HG02588 (cell line): ENCODE data around the gene PRR23E.

Experiments
- ATAC-seq: cut with Tn5 transposase; IDR thresholded peaks from one replicate; pipeline ENCODE4 v1.9.1; 2021; ENCODE audit warnings: mild to moderate bottlenecking, moderate library complexity; ENCODE audit not compliant: unreplicated experiment

The PRR23E gene

GRCh38 chr3:127183931-127184869 is 8.7 kb upstream of the PRR23E start:
- ATAC-seq = no peak

- no peak for ATAC-seq
These were observed 8.1 kb upstream of the PRR23E start for GRCh38 chr3:127184870-127185216.

- no peak for ATAC-seq
These were observed 7.7 kb upstream of the PRR23E start for GRCh38 chr3:127185268-127185667.

GRCh38 chr3:127185962-127186674 is 6.8 kb upstream of the PRR23E start:
- no peak for ATAC-seq

- ATAC-seq = no peak
These were observed 5.6 kb upstream of the PRR23E start for GRCh38 chr3:127187316-127187715.

GRCh38 chr3:127193341-127193740 is 410 bp downstream of the PRR23E start:
- no peak for ATAC-seq

GRCh38 chr3:127193775-127194174 is 844 bp downstream of the PRR23E start:
- ATAC-seq = no peak

DNA sequence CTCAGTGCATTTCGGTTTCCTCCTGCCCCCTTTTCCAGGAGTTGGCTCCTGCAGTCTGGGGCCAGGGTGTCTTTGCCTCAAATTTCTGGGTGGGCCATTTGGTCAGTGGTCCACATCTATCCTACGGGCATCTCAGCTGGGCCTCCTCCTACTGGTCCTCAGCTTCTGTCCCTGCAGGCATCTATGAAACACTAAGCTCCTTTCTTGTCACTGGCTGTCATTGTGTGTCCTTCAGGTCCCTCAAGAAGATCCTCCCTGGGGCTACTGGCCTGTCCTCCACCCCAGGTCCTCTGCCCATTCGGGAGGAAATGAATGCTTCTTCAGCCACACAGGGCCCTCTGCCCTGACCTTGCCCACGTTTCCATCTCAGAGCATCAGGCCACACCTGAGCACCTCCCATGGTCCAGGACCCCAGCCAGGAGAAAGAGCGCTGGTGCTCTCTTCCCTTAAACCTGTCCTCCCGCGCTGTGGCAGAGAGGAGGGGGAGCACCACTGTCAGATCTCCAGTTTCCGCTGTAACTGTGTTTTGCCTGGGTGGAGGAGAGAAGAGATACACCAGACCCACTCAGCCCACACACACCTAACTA is 1.8 kb downstream of the PRR23E start:
- no peak for ATAC-seq

- no peak for ATAC-seq
These were observed 2.5 kb downstream of the PRR23E start for GRCh38 chr3:127195417-127195816.

DNA sequence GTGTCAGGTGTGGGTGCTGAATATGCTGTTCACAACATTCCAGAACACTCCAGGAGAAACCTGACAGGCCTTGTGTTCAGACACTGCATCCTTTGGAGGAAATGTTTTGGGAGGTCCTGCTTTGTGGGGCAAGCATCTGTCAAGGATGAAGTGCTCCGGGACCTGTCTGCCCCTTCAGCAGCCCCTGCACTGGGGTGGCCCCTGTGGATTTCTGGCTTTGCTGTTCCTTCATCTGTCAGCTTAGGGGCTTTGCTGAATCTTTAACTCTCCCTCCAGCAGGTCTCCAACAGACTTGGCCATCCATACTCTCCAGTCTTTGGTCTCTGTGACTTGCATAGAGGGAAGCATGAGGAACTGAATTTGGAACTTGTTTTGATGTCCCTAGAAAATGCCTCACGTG is 3.1 kb downstream of the PRR23E start:
- no peak for ATAC-seq

DNA sequence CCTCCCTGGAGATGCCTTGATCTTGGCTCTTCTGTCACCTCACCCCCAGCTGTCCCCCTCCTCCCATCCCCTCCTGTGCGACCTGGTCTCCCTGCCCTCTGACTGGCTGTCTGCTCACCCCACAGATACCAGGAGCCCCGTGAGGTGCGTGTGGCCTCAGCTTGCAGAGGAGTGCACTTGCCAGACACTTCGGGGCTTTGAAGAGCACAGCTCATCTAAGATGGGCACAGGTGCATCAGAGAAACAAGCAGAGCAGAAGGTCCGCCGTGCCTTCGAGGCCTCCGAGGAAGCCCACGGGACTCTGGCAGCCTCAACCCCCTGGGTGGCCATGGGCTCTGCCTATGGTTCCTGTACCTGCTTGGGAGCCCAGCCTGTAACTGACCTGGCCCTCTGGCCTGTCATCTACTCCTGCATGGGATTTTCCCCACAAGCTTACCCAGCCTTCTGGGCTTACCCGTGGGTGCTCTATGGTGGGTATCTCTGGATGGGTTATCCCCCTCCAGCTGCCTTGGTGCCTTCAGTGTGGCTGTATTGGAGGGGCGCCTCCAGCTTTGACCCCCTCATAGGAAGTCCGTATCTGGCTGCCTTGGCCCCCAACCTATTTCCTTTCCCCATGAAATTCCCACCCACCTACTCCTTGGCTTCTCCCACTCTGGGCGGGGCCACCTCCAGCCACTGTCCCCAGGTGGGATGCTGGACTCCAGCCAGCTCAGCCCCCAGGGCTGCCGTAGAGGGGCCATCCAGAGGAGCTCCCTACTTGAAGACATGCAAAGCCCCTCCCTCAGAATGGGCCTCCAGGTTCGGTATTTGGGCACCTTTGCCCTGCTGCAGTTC is 3.8 kb downstream of the PRR23E start:
- ATAC-seq = no peak

- no peak for ATAC-seq
These were observed 4.6 kb downstream of the PRR23E start for GRCh38 chr3:127197300-127198189.

- ATAC-seq = no peak
These were observed 7.3 kb downstream of the PRR23E start for GRCh38 chr3:127200086-127200691.

GRCh38 chr3:127203024-127203423 is 10.1 kb downstream of the PRR23E start:
- ATAC-seq = no peak

GRCh38 chr3:127204841-127205582 is 12.1 kb downstream of the PRR23E start:
- ATAC-seq = no peak

DNA sequence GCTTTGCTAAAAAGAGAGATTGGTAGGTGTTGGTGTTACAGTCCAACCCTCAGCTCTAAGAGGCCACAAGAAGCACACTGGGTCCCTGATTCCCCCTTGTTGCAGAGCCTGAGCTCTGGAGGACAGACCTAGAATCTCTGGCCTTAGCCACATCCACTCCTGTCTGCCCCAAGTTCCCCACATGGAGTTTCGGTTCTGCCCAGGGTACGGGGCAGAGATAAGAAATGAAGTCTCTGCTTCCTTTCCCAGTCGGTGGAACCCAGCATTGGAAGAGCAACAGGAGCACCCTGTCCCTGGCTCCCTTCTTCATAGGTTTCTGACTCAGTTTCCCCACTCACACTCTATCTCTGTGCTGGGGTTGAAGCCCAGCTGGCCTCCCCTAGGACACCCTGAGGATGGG is 13.2 kb downstream of the PRR23E start:
- ATAC-seq = no peak

DNA sequence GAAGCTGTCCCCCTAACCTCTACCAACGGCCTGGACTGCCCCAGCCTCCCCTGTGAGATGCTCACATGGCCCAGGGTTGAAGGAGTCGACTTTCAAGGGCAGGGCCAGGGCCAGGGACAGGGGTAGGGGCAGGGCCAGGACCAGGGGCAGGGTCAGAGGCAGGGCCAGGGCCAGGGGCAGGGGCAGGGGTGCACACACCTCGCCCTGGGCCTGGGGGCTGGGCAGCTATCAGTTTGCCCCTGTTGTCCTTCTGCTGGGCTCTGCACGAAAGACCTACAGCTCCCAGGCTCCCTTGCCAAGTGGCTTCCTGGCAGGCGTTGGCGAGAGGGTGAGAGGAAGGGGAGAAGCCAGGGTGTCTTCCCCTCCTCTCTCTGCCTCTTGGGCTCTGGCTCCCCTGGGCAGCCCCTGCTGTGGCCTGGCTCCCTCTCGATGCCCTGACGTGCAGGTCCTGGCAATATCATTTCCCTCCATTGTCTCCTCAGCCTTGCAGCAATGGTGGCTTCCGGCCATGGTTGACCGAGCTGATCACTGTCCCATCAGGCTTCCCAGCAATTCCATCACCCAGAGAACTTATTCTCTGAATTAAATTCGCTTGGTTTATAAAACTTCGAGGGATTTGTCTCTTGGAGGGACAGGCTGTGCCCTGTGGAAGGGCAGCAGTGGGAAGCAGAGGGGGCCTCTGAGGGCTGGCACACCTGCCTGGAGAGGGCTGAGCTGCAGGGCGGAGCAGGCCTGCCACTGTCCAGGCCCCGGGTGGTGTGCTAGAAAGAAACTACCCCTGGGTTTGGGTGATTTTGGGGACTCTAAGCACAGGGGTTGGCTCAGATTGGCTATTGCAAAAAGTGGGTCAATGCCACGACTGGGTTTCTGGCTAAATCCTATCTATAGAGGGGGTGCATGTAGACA is 13.9 kb downstream of the PRR23E start:
- no peak for ATAC-seq
